HCT116 (cell line): Measurements from ENCODE around the gene NPR1. TPM values are rescaled to one million over a fixed set of nuclear protein-coding genes. Genes with fewer than 3 reads are reported as not detected.

Experiments
- ATAC-seq: fragments of 200-7000 bp; cut with Tn5 transposase; 2 replicates; pipeline ENCODE4 v1.9.1; 2020; ENCODE audit warnings: mild to moderate bottlenecking, moderate library complexity
- BruUV-seq: library from RNA; stranded (reverse); fragments of 400-500 nt; replicated peaks from 2 replicates; lab custom pipeline; 2021; lab: Mats Ljungman, UMichigan
- CTCF ChIA-PET: fragments of 300-600 bp; sonication (Branson Sonifier 250); formaldehyde crosslinking; loops from one replicate; lab custom pipeline; 2021; ENCODE audit warnings: antibody characterized with exemption; lab: Charles Lee
- POLR2A ChIA-PET: fragments of 300-600, 350-600 bp; sonication (Branson Sonifier 250); formaldehyde crosslinking; loops from one replicate; lab custom pipeline; 2021; ENCODE audit warnings: antibody characterized with exemption; lab: Charles Lee
- RAD21 ChIA-PET, 2 experiments: fragments of 300-600 bp; sonication (Branson Sonifier 250); formaldehyde crosslinking; loops; one replicate each; lab custom pipeline; 2023; ENCODE audit warnings: low total read pairs in 2 of 2; ENCODE audit not compliant: uncharacterized antibody in 2 of 2, unreplicated experiment in 2 of 2, low non-redundant PET in 1 of 2; lab: Charles Lee
- DNase-seq: peaks from one replicate; pipeline ENCODE4 v3.0.0-alpha.2; 2010; ENCODE audit warnings: low read depth, low spot score
- H2AFZ ChIP-seq: fragments of 200-600 bp; shearing (Covaris generic), sonication (generic); 2 replicates; pipeline ENCODE4 v1.6.1; 2017; ENCODE audit warnings: low read depth, mixed run types, mixed read lengths, antibody characterized with exemption, low read length; ENCODE audit not compliant: poor library complexity, severe bottlenecking
- H3K27ac ChIP-seq: 2 replicates; pipeline ENCODE4 v1.5.1; 2012; ENCODE audit warnings: low read depth, low read length
- H3K27me3 ChIP-seq: fragments of 200-600 bp; sonication (generic); 2 replicates; pipeline ENCODE4 v1.6.1; 2016; ENCODE audit warnings: mixed run types, low read length, mixed read lengths; ENCODE audit not compliant: insufficient read depth
- H3K36me3 ChIP-seq, 2 experiments: fragments of 200-500 bp in 1 of 2; fragments of 200-600 bp in 1 of 2; sonication (Bioruptor generic) in 1 of 2; sonication (generic) in 1 of 2; 2 replicates each; pipeline versions ENCODE4 v1.5.1 to v1.6.1; 2014 to 2016; ENCODE audit warnings: low read length in 2 of 2, inconsistent platforms in 1 of 2, mixed read lengths in 1 of 2, mixed run types in 1 of 2; ENCODE audit not compliant: insufficient read depth in 2 of 2, control insufficient read depth in 1 of 2
- H3K4me1 ChIP-seq, 2 experiments: fragments of 200-600 bp in 1 of 2; sonication (generic) in 1 of 2; 2 replicates each; pipeline versions ENCODE4 v1.5.1 to v1.6.1; 2012 to 2017; ENCODE audit warnings: low read length in 2 of 2, inconsistent platforms in 1 of 2, mild to moderate bottlenecking in 1 of 2, mixed read lengths in 1 of 2, mixed run types in 1 of 2, moderate library complexity in 1 of 2; ENCODE audit not compliant: insufficient read depth in 2 of 2, control insufficient read depth in 1 of 2
- H3K4me2 ChIP-seq: fragments of 200-600 bp; sonication (generic); 2 replicates; pipeline ENCODE4 v1.6.1; 2017; ENCODE audit warnings: mixed run types, low read length, mixed read lengths
- H3K4me3 ChIP-seq, 2 experiments: fragments of 200-600 bp in 1 of 2; sonication (generic) in 1 of 2; replicated peaks in 1 of 2; 2 replicates each; pipeline ENCODE4 v1.5.1; 2011 to 2016; ENCODE audit warnings: low read length in 2 of 2, control low read depth in 1 of 2, low read depth in 1 of 2, mild to moderate bottlenecking in 1 of 2, mixed read lengths in 1 of 2, mixed run types in 1 of 2
- H3K79me2 ChIP-seq: fragments of 200-600 bp; sonication (generic); 2 replicates; pipeline ENCODE4 v1.6.1; 2017; ENCODE audit warnings: mild to moderate bottlenecking, mixed run types, low read length, moderate library complexity, mixed read lengths; ENCODE audit not compliant: insufficient read depth
- H3K9ac ChIP-seq: fragments of 200-600 bp; sonication (generic); 2 replicates; pipeline ENCODE4 v1.6.1; 2016; ENCODE audit warnings: low read length, mixed read lengths
- H3K9me2 ChIP-seq: fragments of 200-600 bp; sonication (generic), shearing (Covaris generic); 2 replicates; pipeline ENCODE4 v1.6.1; 2017; ENCODE audit warnings: mixed run types, mild to moderate bottlenecking, moderate library complexity; ENCODE audit not compliant: insufficient read depth
- H3K9me3 ChIP-seq, 2 experiments: fragments of 200-500 bp in 1 of 2; fragments of 200-600 bp in 1 of 2; sonication (Bioruptor generic) in 1 of 2; sonication (generic) in 1 of 2; 2 replicates each; pipeline ENCODE4 v1.6.1; 2014 to 2017; ENCODE audit warnings: low read length in 2 of 2, mixed read lengths in 2 of 2, inconsistent platforms in 1 of 2, low read depth in 1 of 2, mild to moderate bottlenecking in 1 of 2, mixed run types in 1 of 2, moderate library complexity in 1 of 2; ENCODE audit not compliant: control insufficient read depth in 1 of 2, insufficient read depth in 1 of 2
- H4K20me1 ChIP-seq: fragments of 200-600 bp; sonication (generic), shearing (Covaris generic); 2 replicates; pipeline ENCODE4 v1.6.1; 2017; ENCODE audit warnings: mixed run types, mild to moderate bottlenecking, moderate library complexity; ENCODE audit not compliant: insufficient read depth
- EGR1 ChIP-seq: IDR thresholded peaks from 2 replicates; pipeline ENCODE4 v1.6.1; 2012; ENCODE audit warnings: low read depth
- ELF1 ChIP-seq: IDR thresholded peaks from 2 replicates; pipeline ENCODE4 v1.6.1; 2012; ENCODE audit warnings: low read depth, borderline replicate concordance
- EZH2 ChIP-seq: fragments of 200-600 bp; sonication (generic); IDR thresholded peaks from 2 replicates; pipeline ENCODE4 v1.6.1; 2017; ENCODE audit warnings: antibody characterized with exemption, mixed run types
- JUND ChIP-seq: IDR thresholded peaks from 2 replicates; pipeline ENCODE4 v1.6.1; 2012
- SRF ChIP-seq: IDR thresholded peaks from 2 replicates; pipeline ENCODE4 v1.6.1; 2012; ENCODE audit warnings: low read depth
- ZBTB33 ChIP-seq: IDR thresholded peaks from 2 replicates; pipeline ENCODE4 v1.6.1; 2011; ENCODE audit warnings: mild to moderate bottlenecking, low read length, moderate library complexity; ENCODE audit not compliant: insufficient replicate concordance; ENCODE audit errors: extremely low read depth
- ZNF274 ChIP-seq: fragments of 200-500 bp; sonication (Bioruptor generic); IDR thresholded peaks from 2 replicates; pipeline ENCODE4 v1.6.1; 2014; ENCODE audit warnings: mild to moderate bottlenecking, low read depth, low read length, inconsistent platforms
- intact Hi-C: fragments of 100-400 bp; cut with micrococcal nuclease; formaldehyde crosslinking; loops from 2 replicates; pipeline ENCODE4 v1.10.0; 2022
- total RNA-seq: library from RNA; stranded (reverse); gene quantifications from one replicate; pipeline ENCODE4 v1.2.1, GENCODE V29; 2021; ENCODE audit not compliant: unreplicated experiment
- TF ChIP-seq, protein P1 (sequence below): IDR thresholded peaks from 2 replicates; pipeline ENCODE4 v1.6.1; 2012; ENCODE audit warnings: low read depth

Gene NPR1
- total RNA-seq, 1 experiment from 2014 or later: 0.07 TPM

DNA sequence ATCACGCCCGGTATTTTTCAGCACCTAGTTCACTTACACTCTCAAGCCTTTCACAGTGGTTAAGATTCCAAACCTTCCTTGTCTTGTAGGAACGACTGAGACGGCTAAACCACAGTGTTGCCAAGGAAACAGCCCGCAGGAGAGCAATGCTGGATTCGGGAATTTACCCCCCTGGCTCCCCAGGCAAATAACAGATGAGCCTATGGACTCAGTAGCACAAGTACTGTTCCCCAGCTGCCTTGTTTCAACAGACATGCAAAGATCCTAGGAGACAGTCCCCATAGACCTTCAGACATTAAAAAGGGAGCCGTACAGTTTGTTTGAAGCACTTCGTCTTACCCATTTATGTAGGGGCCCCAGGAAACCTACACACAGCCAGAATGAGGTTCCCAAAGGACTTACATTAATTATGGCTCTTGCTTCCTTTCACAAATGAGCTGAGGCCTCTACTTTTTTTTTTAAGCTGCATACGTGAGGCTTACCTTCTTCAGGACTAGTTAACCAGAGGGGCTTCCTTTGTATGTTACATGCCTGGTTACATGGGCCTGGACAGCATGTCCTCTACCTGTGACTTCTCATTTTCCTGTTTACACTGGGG is 17.3 kb upstream of the NPR1 start:
- Histone ChIP-seq H3K4me2 (no peak overlapping the region), H3K79me2 (peaks cover 34% of the 10 kb centered on the region), H3K27me3 (no peaks in the 10 kb centered on the region), H3K27ac (0 out of 2 replicates have a peak overlapping the region, but pooled peaks have one; percentile 8), H3K9me2 (no peaks in the 10 kb centered on the region), H3K9ac (no peak overlapping the region), H3K9me3 (no peaks in the 10 kb centered on the region), H2AFZ (no peak overlapping the region), H4K20me1 (no peaks in the 10 kb centered on the region; the same call in 1 of the 2 replicates), H3K4me3 (no peak overlapping the region), H3K36me3 (peaks cover 47 to 53% of the 10 kb centered on the region in 2 experiments), H3K4me1 (peaks cover 10 to 22% of the 10 kb centered on the region in 2 experiments; a peak in 3 of 4 replicates)
- ATAC-seq (no peak), DNase-seq (no peak)
- ChIA-PET RAD21 (no interaction called here), POLR2A (interaction anchor here (3.0 kb wide), 1 partner anchor 27 kb away, joined by 8 read pairs; the partner anchor contains the start of gene CHTOP), CTCF (no interaction called here)
- BruUV-seq: TSS peak; percentile 17
- intact Hi-C loops: no loop called here
- TF ChIP-seq ZNF274 (no peak), ELF1 (no peak), EZH2 (no peak), JUND (no peak; the same call in 1 of the 2 replicates), SRF (no peak), EGR1 (no peak), ZBTB33 (no peak)
- TF ChIP-seq, protein P1, sequence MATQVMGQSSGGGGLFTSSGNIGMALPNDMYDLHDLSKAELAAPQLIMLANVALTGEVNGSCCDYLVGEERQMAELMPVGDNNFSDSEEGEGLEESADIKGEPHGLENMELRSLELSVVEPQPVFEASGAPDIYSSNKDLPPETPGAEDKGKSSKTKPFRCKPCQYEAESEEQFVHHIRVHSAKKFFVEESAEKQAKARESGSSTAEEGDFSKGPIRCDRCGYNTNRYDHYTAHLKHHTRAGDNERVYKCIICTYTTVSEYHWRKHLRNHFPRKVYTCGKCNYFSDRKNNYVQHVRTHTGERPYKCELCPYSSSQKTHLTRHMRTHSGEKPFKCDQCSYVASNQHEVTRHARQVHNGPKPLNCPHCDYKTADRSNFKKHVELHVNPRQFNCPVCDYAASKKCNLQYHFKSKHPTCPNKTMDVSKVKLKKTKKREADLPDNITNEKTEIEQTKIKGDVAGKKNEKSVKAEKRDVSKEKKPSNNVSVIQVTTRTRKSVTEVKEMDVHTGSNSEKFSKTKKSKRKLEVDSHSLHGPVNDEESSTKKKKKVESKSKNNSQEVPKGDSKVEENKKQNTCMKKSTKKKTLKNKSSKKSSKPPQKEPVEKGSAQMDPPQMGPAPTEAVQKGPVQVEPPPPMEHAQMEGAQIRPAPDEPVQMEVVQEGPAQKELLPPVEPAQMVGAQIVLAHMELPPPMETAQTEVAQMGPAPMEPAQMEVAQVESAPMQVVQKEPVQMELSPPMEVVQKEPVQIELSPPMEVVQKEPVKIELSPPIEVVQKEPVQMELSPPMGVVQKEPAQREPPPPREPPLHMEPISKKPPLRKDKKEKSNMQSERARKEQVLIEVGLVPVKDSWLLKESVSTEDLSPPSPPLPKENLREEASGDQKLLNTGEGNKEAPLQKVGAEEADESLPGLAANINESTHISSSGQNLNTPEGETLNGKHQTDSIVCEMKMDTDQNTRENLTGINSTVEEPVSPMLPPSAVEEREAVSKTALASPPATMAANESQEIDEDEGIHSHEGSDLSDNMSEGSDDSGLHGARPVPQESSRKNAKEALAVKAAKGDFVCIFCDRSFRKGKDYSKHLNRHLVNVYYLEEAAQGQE: no peak
